Measurements from ENCODE around the gene GALK1. TPM values are rescaled to one million over a fixed set of nuclear protein-coding genes. Genes with fewer than 3 reads are reported as not detected.

GALK1 gene
- total RNA-seq, 1 donor from 2014 or later = 18.4 TPM

GRCh38 chr17:75795820-75796607, 31.0 kb upstream of the GALK1 start:
- TF ChIP-seq CTCF (IDR thresholded peaks at IDR 0.05) (no peak), POLR2AphosphoS5 (IDR thresholded peaks at IDR 0.05; ENCODE audit: insufficient read depth in 1 of 2, low read depth in 1 of 2) (no peak), POLR2A (IDR thresholded peaks at IDR 0.05) (no peak)
- H3K27me3 ChIP-seq = no peaks in the 10 kb centered on the region
- intact Hi-C loops (cut with DNase I) = no loop called here
- DNase-seq (ENCODE audit: extremely low spot score in 2 of 2) = no peak
- H3K4me1 ChIP-seq = no peaks in the 10 kb centered on the region
- H3K36me3 ChIP-seq = peaks cover 0 to 14% of the 10 kb centered on the region in 2 donors
- no peak overlapping the region for H3K27ac ChIP-seq
- no peaks in the 10 kb centered on the region for H3K9me3 ChIP-seq
- no peak overlapping the region for H3K4me3 ChIP-seq

GRCh38 chr17:75793460-75793859, 28.5 kb upstream of the GALK1 start:
- no peaks in the 10 kb centered on the region for H3K27me3 ChIP-seq
- H3K4me3 ChIP-seq = no peak overlapping the region
- DNase-seq (ENCODE audit: extremely low spot score in 2 of 2) = no peak
- peaks cover 0 to 7% of the 10 kb centered on the region in 2 donors for H3K36me3 ChIP-seq
- intact Hi-C loops (cut with DNase I) = no loop called here
- no peak overlapping the region for H3K27ac ChIP-seq
- H3K4me1 ChIP-seq = peaks cover 6% of the 10 kb centered on the region
- TF ChIP-seq POLR2AphosphoS5 (IDR thresholded peaks at IDR 0.05; ENCODE audit: insufficient read depth in 1 of 2, low read depth in 1 of 2) (no peak), CTCF (IDR thresholded peaks at IDR 0.05) (no peak), POLR2A (IDR thresholded peaks at IDR 0.05) (no peak)
- no peaks in the 10 kb centered on the region for H3K9me3 ChIP-seq

- Histone ChIP-seq H3K4me1 (peaks cover 27% of the 10 kb centered on the region), H3K9me3 (no peaks in the 10 kb centered on the region), H3K36me3 (no peaks in the 10 kb centered on the region), H3K27ac (no peak overlapping the region), H3K27me3 (no peaks in the 10 kb centered on the region), H3K4me3 (no peak overlapping the region)
- DNase-seq (ENCODE audit: extremely low spot score in 2 of 2) = no peak
- TF ChIP-seq CTCF (IDR thresholded peaks at IDR 0.05) (no peak), POLR2A (IDR thresholded peaks at IDR 0.05) (no peak)
- intact Hi-C loops (cut with DNase I) = no loop called here
Observed at GRCh38 chr17:75791254-75791653, 26.3 kb upstream of the GALK1 start.

GRCh38 chr17:75785016-75785890, 20.3 kb upstream of the GALK1 start:
- Histone ChIP-seq H3K27me3 (no peaks in the 10 kb centered on the region), H3K36me3 (no peaks in the 10 kb centered on the region), H3K9me3 (no peaks in the 10 kb centered on the region), H3K4me3 (peak overlapping the region; percentile 62 to 86), H3K4me1 (peaks cover 70% of the 10 kb centered on the region), H3K27ac (peak overlapping the region; percentile 100)
- intact Hi-C loops (cut with DNase I) = no loop called here
- TF ChIP-seq POLR2AphosphoS5 (IDR thresholded peaks at IDR 0.05; ENCODE audit: insufficient read depth in 1 of 2, low read depth in 1 of 2) (peak; percentile 42 to 99), CTCF (IDR thresholded peaks at IDR 0.05) (no peak), POLR2A (IDR thresholded peaks at IDR 0.05) (peak in 1 of 2 donors; percentile 62)
- DNase-seq (ENCODE audit: extremely low spot score in 2 of 2) = peak in 1 of 2 donors; percentile 95
